Natural killer cell (primary cell): Measurements from ENCODE around the gene PLA2G4A. TPM values are rescaled to one million over a fixed set of nuclear protein-coding genes. Genes with fewer than 3 reads are reported as not detected.

Experiments
- ATAC-seq, 3 donors: fragments of 150-1000 bp in 2 of 3; fragments of 200-7000 bp in 1 of 3; cut with Tn5 transposase; 1 replicate in 1 of 3; 2 replicates in 2 of 3; pipeline ENCODE4 v1.10.0; 2021; ENCODE audit warnings: mild to moderate bottlenecking in 2 of 3, moderate library complexity in 2 of 3
- DNase-seq, 2 donors: peaks; one replicate each; pipeline versions ENCODE4 v3.0.0 to v3.0.0-alpha.2; 2013 to 2021; ENCODE audit warnings: mixed read lengths in 1 of 2
- H3K27ac ChIP-seq: one replicate; pipeline ENCODE4 v1.5.1; 2013; ENCODE audit warnings: mild to moderate bottlenecking, low read length
- H3K27me3 ChIP-seq: one replicate; pipeline ENCODE4 v1.6.1; 2013; ENCODE audit warnings: low read length; ENCODE audit not compliant: control insufficient read depth, insufficient read depth
- H3K36me3 ChIP-seq: one replicate; pipeline ENCODE4 v1.6.1; 2013; ENCODE audit warnings: low read length; ENCODE audit not compliant: control insufficient read depth, insufficient read depth
- H3K4me1 ChIP-seq: one replicate; pipeline ENCODE4 v1.6.1; 2013; ENCODE audit warnings: low read length; ENCODE audit not compliant: control insufficient read depth, insufficient read depth
- H3K4me3 ChIP-seq: one replicate; pipeline ENCODE4 v1.5.1; 2013; ENCODE audit warnings: low read length
- H3K9me3 ChIP-seq: one replicate; pipeline ENCODE4 v1.6.1; 2013; ENCODE audit warnings: low read length; ENCODE audit not compliant: control insufficient read depth, insufficient read depth
- H3K27ac Mint-ChIP-seq, 2 donors: one replicate each; pipeline ENCODE4 v1.8.0; 2022; ENCODE audit warnings: mild to moderate bottlenecking in 2 of 2, mixed read lengths in 2 of 2, moderate library complexity in 1 of 2
- H3K27me3 Mint-ChIP-seq, 2 donors: one replicate each; pipeline ENCODE4 v1.8.0; 2022; ENCODE audit warnings: low read depth in 2 of 2, mixed read lengths in 2 of 2
- H3K36me3 Mint-ChIP-seq: one replicate; pipeline ENCODE4 v1.8.0; 2022; ENCODE audit warnings: mixed read lengths
- H3K4me1 Mint-ChIP-seq, 2 donors: one replicate each; pipeline ENCODE4 v1.8.0; 2022; ENCODE audit warnings: mixed read lengths in 2 of 2
- H3K4me3 Mint-ChIP-seq: one replicate; pipeline ENCODE4 v1.8.0; 2022; ENCODE audit warnings: mild to moderate bottlenecking, moderate library complexity, mixed read lengths
- H3K9me3 Mint-ChIP-seq, 2 donors: one replicate each; pipeline ENCODE4 v1.8.0; 2022; ENCODE audit warnings: mixed read lengths in 2 of 2
- CTCF ChIP-seq: fragments of 200-600 bp; IDR thresholded peaks from one replicate; pipeline ENCODE4 v1.8.0; 2022; ENCODE audit warnings: antibody characterized with exemption
- WGBS: methylation state at CpG from one replicate; pipeline ENCODE4 v1.1.7; 2013; ENCODE audit warnings: missing lambda C conversion rate; ENCODE audit not compliant: insufficient coverage; 5-methylcytosine and 5-hydroxymethylcytosine counted together
- intact Hi-C: fragments of 100-400 bp; cut with micrococcal nuclease; formaldehyde crosslinking; loops from one replicate; pipeline ENCODE4 v1.14.2; 2022
- total RNA-seq, 4 donors: library from RNA; stranded (reverse); fragments of 120-200 nt in 1 of 4; gene quantifications; one replicate each; pipeline versions ENCODE4 v1.2.3 to v1.2.4, GENCODE V29; 2013 to 2022

PLA2G4A gene
- total RNA-seq, 3 donors from 2014 or later (not counting 1 experiment from before 2014, with no cell fraction given), result 0.33 to 1.3 (median 0.45) TPM

GRCh38 chr1:186837806-186838205 is 9.1 kb downstream of the PLA2G4A start:
- intact Hi-C loops, result no loop called here
- no peaks in the 10 kb centered on the region for H3K9me3 ChIP-seq
- no peaks in the 10 kb centered on the region for H3K36me3 ChIP-seq
- no peaks in the 10 kb centered on the region for H3K4me1 ChIP-seq
- no peak for DNase-seq
- 75% methylated on average over 4 of the region's 4 CpGs for WGBS
- Mint-ChIP-seq H3K27me3 (no peaks in the 10 kb centered on the region), H3K4me1 (no peaks in the 10 kb centered on the region), H3K27ac (no peak overlapping the region), H3K9me3 (peaks cover 0 to 3% of the 10 kb centered on the region in 2 donors), H3K4me3 (no peak overlapping the region), H3K36me3 (no peaks in the 10 kb centered on the region)
- no peak overlapping the region for H3K27ac ChIP-seq
- no peaks in the 10 kb centered on the region for H3K27me3 ChIP-seq
- ATAC-seq, result no peak
- no peak overlapping the region for H3K4me3 ChIP-seq
- TF ChIP-seq CTCF, result no peak

GRCh38 chr1:186838380-186839040 is 9.8 kb downstream of the PLA2G4A start:
- ATAC-seq, result no peak

GRCh38 chr1:186839041-186839400 is 10.3 kb downstream of the PLA2G4A start:
- Histone ChIP-seq H3K36me3 (no peaks in the 10 kb centered on the region), H3K27ac (no peak overlapping the region), H3K4me3 (no peak overlapping the region), H3K4me1 (no peaks in the 10 kb centered on the region), H3K27me3 (no peaks in the 10 kb centered on the region), H3K9me3 (no peaks in the 10 kb centered on the region)
- TF ChIP-seq CTCF, result no peak
- ATAC-seq (no peak), DNase-seq (no peak)
- 20% methylated on average over 1 of the region's 2 CpGs for WGBS
- Mint-ChIP-seq H3K9me3 (peaks cover 0 to 3% of the 10 kb centered on the region in 2 donors), H3K4me3 (no peak overlapping the region), H3K4me1 (no peaks in the 10 kb centered on the region), H3K27ac (no peak overlapping the region), H3K36me3 (no peaks in the 10 kb centered on the region), H3K27me3 (no peaks in the 10 kb centered on the region)
- intact Hi-C loops, result no loop called here

More at GRCh38 chr1:186838380-186839040, 9.8 kb downstream of the PLA2G4A start:
- TF ChIP-seq CTCF, result no peak
- no peaks in the 10 kb centered on the region for H3K36me3 Mint-ChIP-seq
- no peak overlapping the region for H3K4me3 Mint-ChIP-seq
- DNase-seq, result no peak
- WGBS, result 0% methylated on average over 1 of the region's 2 CpGs
- no peaks in the 10 kb centered on the region for H3K27me3 Mint-ChIP-seq
- H3K4me1 Mint-ChIP-seq, result no peaks in the 10 kb centered on the region
- H3K27ac Mint-ChIP-seq, result no peak overlapping the region
- no peaks in the 10 kb centered on the region for H3K27me3 ChIP-seq
- H3K9me3 Mint-ChIP-seq, result peaks cover 0 to 3% of the 10 kb centered on the region in 2 donors
- no peaks in the 10 kb centered on the region for H3K9me3 ChIP-seq
- intact Hi-C loops, result no loop called here
- no peak overlapping the region for H3K27ac ChIP-seq
- no peak overlapping the region for H3K4me3 ChIP-seq
- no peaks in the 10 kb centered on the region for H3K4me1 ChIP-seq
- H3K36me3 ChIP-seq, result no peaks in the 10 kb centered on the region

- no peaks in the 10 kb centered on the region for H3K4me1 Mint-ChIP-seq
- intact Hi-C loops, result no loop called here
Observed at GRCh38 chr1:186841599-186841998, 12.8 kb downstream of the PLA2G4A start.

More at GRCh38 chr1:186841599-186841998, 12.8 kb downstream of the PLA2G4A start:
- peaks cover 0 to 3% of the 10 kb centered on the region in 2 donors for H3K9me3 Mint-ChIP-seq
- Histone ChIP-seq H3K27ac (no peak overlapping the region), H3K27me3 (no peaks in the 10 kb centered on the region), H3K4me1 (no peaks in the 10 kb centered on the region), H3K36me3 (no peaks in the 10 kb centered on the region), H3K9me3 (no peaks in the 10 kb centered on the region), H3K4me3 (no peak overlapping the region)
- WGBS, result 91% methylated on average over 1 of the region's 3 CpGs
- H3K36me3 Mint-ChIP-seq, result no peaks in the 10 kb centered on the region
- DNase-seq, result no peak
- no peak overlapping the region for H3K27ac Mint-ChIP-seq
- ATAC-seq, result no peak
- H3K4me3 Mint-ChIP-seq, result no peak overlapping the region
- TF ChIP-seq CTCF, result no peak
- no peaks in the 10 kb centered on the region for H3K27me3 Mint-ChIP-seq
